PC-3 (cell line): ENCODE data around the gene NTM.

ENCODE experiments used
- CTCF ChIP-seq: fragments of 300-600 bp; sonication (generic); conservative IDR thresholded peaks from 2 replicates; pipeline ENCODE4 v1.5.1; 2017; ENCODE audit warnings: antibody characterized with exemption, low read depth, mild to moderate bottlenecking, low read length
- EZH2 ChIP-seq: fragments of 300-600 bp; sonication (generic); IDR thresholded peaks from one replicate; pipeline ENCODE4 v1.6.1; 2017; ENCODE audit warnings: antibody characterized with exemption, mild to moderate bottlenecking, low read length; ENCODE audit not compliant: unreplicated experiment

DNA sequence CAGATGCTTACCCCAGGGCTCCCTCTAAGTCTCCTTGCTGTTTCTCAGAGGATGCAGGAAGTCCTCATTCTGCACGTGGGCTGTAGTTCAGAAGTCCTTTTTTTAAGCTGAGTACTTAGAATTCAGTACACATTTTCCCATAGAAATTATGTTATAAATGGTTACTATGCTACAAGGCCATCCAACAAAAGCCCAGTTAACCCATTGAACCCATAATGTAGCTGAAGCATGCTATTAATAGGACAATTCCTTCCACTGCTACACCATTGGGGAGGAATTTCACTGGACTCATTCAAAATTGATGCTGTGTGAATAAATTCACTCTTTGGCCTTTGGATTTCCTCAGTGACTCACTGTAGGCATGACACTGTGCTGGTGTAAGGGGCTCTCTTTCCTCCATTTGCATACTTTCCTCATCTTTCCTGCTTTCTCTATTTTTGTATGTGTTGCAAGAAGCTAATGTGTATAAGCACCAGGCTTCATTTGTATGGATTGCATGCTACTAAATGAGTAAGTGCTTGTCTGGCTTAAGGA is 148.0 kb downstream of the NTM start:
- no peak for TF ChIP-seq CTCF
- no peak for TF ChIP-seq EZH2
